ENCODE results near the gene SPO11. TPM values are rescaled to one million over a fixed set of nuclear protein-coding genes. Genes with fewer than 3 reads are reported as not detected.

Gene SPO11
- total and polyA plus RNA-seq, 2 of the 13 experiments (the other 11 are each of a cell fraction or from before 2014, with no cell fraction given), result not detected

DNA sequence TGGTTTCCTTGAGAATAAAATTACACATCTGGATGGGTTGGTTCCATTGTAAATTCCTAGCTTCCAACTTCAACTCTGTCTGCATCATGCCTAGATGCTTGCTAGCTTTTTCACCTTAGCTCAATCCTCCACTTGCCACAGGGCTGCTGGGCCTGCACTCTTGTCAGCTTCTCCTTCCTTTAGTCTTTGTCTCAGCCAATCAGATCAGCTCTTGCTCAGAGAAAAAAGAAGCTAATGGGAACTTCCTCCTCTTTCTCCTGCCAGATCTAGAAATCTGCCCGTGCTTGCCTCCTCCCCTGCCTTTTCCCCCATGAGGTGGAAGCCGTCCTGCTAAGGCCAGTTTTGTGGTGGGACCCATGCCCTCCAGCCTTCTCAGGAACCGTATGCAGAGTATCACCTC, 40.0 kb downstream of the SPO11 start:
- TF ChIP-seq, protein P1, sequence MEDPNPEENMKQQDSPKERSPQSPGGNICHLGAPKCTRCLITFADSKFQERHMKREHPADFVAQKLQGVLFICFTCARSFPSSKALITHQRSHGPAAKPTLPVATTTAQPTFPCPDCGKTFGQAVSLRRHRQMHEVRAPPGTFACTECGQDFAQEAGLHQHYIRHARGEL (CRISPR knock-in tag; IDR thresholded peaks at IDR 0.05), result no peak
- TF ChIP-seq, protein P2, sequence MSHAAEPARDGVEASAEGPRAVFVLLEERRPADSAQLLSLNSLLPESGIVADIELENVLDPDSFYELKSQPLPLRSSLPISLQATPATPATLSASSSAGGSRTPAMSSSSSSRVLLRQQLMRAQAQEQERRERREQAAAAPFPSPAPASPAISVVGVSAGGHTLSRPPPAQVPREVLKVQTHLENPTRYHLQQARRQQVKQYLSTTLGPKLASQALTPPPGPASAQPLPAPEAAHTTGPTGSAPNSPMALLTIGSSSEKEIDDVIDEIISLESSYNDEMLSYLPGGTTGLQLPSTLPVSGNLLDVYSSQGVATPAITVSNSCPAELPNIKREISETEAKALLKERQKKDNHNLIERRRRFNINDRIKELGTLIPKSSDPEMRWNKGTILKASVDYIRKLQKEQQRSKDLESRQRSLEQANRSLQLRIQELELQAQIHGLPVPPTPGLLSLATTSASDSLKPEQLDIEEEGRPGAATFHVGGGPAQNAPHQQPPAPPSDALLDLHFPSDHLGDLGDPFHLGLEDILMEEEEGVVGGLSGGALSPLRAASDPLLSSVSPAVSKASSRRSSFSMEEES (CRISPR knock-in tag; IDR thresholded peaks at IDR 0.05), result no peak
- TF ChIP-seq ZC3H13 (CRISPR knock-in tag; IDR thresholded peaks at IDR 0.05), result no peak
- TF ChIP-seq ZNF839 (CRISPR knock-in tag; IDR thresholded peaks at IDR 0.05; ENCODE audit: borderline replicate concordance), result no peak
- TF ChIP-seq HCFC1 (IDR thresholded peaks at IDR 0.05; ENCODE audit: low read depth, low read length), result no peak
- TF ChIP-seq ZNF776 (CRISPR knock-in tag; IDR thresholded peaks at IDR 0.05), result no peak
- TF ChIP-seq ZNF570 (CRISPR knock-in tag; IDR thresholded peaks at IDR 0.05; ENCODE audit: borderline replicate concordance), result no peak
- Histone ChIP-seq H3K4me2 (ENCODE audit: low read depth, low read length) (no peak overlapping the region), H4K20me1 (ENCODE audit: insufficient read depth, low read length) (no peaks in the 10 kb centered on the region), H3K79me2 (ENCODE audit: insufficient read depth, low read length) (no peaks in the 10 kb centered on the region), H3K27me3 (ENCODE audit: control insufficient read depth in 1 of 2, insufficient read depth in 2 of 2, low read length in 2 of 2) (no peaks in the 10 kb centered on the region), H2AFZ (ENCODE audit: low read length) (no peak overlapping the region), H3K9ac (ENCODE audit: insufficient read depth, low read depth, low read length) (no peak overlapping the region), H3K4me3 (replicated peaks in 1 of 3; ENCODE audit: insufficient read depth in 1 of 3, low read depth in 2 of 3, low read length in 3 of 3) (no peak overlapping the region), H3K27ac (ENCODE audit: extremely low read length, insufficient read depth, low read length) (no peak overlapping the region), H3K36me3 (replicated peaks in 1 of 2; ENCODE audit: control insufficient read depth in 1 of 2, insufficient read depth in 2 of 2, low read length in 2 of 2) (peaks cover 69 to 92% of the 10 kb centered on the region in 2 experiments), H3K4me1 (ENCODE audit: insufficient read depth, low read length) (no peaks in the 10 kb centered on the region), H3K9me3 (ENCODE audit: low read length) (no peaks in the 10 kb centered on the region)
- intact Hi-C loops (cut with micrococcal nuclease; ENCODE audit: unreplicated experiment) (no loop called here), in situ Hi-C loops (cut with HindIII; ENCODE audit: extremely low pct_ligation_motif_present, low pct_unique_long_range_greater_than_20kb) (no loop called here)
- ATAC-seq (no peak), FAIRE-seq (no peak), DNase-seq (ENCODE audit: low spot score) (no peak)
- BruUV-seq (replicated peaks), result no TSS peak
- ChIA-PET POLR2A (interaction anchor here (1.0 kb wide), 1 partner anchor 18 kb away, joined by 3 read pairs; the partner anchor contains the start of gene RAE1), CTCF (ENCODE audit: low intra/inter-chr PET ratio, low total read pairs) (no interaction called here)
- WGBS (ENCODE audit: low lambda C conversion rate), result 96% methylated on average over 3 of the region's 3 CpGs

DNA sequence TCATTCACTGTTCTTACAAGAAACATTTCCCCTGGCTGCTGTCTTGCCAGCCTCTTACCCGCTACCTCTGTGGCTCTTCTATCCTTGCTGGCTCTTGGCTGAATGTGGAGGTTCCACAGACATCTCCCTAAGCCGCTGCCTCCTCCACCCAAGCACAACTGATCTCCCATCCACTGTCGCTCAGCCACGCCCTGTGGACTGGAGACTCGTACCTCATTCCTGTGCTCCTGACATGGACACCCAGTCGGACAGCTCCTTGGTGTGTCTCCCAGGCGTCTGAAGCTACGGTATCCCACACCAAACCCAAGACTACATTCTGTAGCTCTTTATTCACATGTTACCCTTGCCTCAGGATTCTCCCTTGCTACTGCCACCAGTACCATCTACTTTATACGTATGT, 40.7 kb downstream of the SPO11 start:
- Histone ChIP-seq H3K36me3 (replicated peaks in 1 of 2; ENCODE audit: control insufficient read depth in 1 of 2, insufficient read depth in 2 of 2, low read length in 2 of 2) (peaks cover 74 to 98% of the 10 kb centered on the region in 2 experiments), H2AFZ (ENCODE audit: low read length) (no peak overlapping the region), H3K9me3 (ENCODE audit: low read length) (no peaks in the 10 kb centered on the region), H3K4me1 (ENCODE audit: insufficient read depth, low read length) (no peaks in the 10 kb centered on the region), H3K27me3 (ENCODE audit: control insufficient read depth in 1 of 2, insufficient read depth in 2 of 2, low read length in 2 of 2) (no peaks in the 10 kb centered on the region), H3K9ac (ENCODE audit: insufficient read depth, low read depth, low read length) (no peak overlapping the region), H3K4me3 (replicated peaks in 1 of 3; ENCODE audit: insufficient read depth in 1 of 3, low read depth in 2 of 3, low read length in 3 of 3) (no peak overlapping the region), H3K27ac (ENCODE audit: extremely low read length, insufficient read depth, low read length) (no peak overlapping the region), H3K4me2 (ENCODE audit: low read depth, low read length) (no peak overlapping the region), H3K79me2 (ENCODE audit: insufficient read depth, low read length) (no peaks in the 10 kb centered on the region), H4K20me1 (ENCODE audit: insufficient read depth, low read length) (no peaks in the 10 kb centered on the region)
- TF ChIP-seq, protein P3, sequence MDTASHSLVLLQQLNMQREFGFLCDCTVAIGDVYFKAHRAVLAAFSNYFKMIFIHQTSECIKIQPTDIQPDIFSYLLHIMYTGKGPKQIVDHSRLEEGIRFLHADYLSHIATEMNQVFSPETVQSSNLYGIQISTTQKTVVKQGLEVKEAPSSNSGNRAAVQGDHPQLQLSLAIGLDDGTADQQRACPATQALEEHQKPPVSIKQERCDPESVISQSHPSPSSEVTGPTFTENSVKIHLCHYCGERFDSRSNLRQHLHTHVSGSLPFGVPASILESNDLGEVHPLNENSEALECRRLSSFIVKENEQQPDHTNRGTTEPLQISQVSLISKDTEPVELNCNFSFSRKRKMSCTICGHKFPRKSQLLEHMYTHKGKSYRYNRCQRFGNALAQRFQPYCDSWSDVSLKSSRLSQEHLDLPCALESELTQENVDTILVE (CRISPR knock-in tag; IDR thresholded peaks at IDR 0.05), result no peak
- no peak for TF ChIP-seq SMARCE1 (IDR thresholded peaks at IDR 0.05; ENCODE audit: borderline replicate concordance)
- TF ChIP-seq ATF7 (IDR thresholded peaks at IDR 0.05), result no peak
- TF ChIP-seq ATF7 (CRISPR knock-in tag; IDR thresholded peaks at IDR 0.05), result no peak
- peak; percentile 20 for TF ChIP-seq RBM22 (optimal IDR thresholded peaks at IDR 0.05; ENCODE audit: low read length)
- ATAC-seq, result no peak
- DNase-seq (ENCODE audit: low spot score), result no peak
- ChIA-PET POLR2A (no interaction called here), CTCF (ENCODE audit: low intra/inter-chr PET ratio, low total read pairs) (no interaction called here)
- no peak for FAIRE-seq
- intact Hi-C loops (cut with micrococcal nuclease; ENCODE audit: unreplicated experiment), result no loop called here
- in situ Hi-C loops (cut with HindIII; ENCODE audit: extremely low pct_ligation_motif_present, low pct_unique_long_range_greater_than_20kb), result no loop called here
- BruUV-seq (replicated peaks), result no TSS peak
- WGBS (ENCODE audit: low lambda C conversion rate), result 97% methylated on average over 9 of the region's 9 CpGs
